Measurements from ENCODE around the gene GLIS1.

DNA sequence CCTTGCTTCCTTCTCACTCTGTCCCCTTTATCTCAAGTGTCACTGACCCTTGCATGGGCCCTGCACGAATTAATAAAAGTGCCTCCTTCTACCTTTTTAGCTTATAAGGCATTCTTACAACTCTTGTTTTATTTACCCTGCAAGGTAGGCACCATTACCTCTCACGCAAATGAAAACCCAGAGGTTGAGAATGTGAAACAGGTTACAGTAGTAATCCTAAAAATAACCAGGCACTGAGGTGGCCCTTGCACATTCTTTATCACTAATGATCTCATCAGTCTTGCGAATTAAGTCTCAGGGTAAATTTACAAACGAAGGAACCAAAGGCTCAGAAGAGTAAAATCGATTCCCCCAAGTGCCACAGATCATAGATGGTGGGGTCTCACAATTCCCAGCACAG is 3.7 kb downstream of the GLIS1 start:
- TF ChIP-seq POLR2A (IDR thresholded peaks at IDR 0.05) = no peak
- TF ChIP-seq, protein P1, sequence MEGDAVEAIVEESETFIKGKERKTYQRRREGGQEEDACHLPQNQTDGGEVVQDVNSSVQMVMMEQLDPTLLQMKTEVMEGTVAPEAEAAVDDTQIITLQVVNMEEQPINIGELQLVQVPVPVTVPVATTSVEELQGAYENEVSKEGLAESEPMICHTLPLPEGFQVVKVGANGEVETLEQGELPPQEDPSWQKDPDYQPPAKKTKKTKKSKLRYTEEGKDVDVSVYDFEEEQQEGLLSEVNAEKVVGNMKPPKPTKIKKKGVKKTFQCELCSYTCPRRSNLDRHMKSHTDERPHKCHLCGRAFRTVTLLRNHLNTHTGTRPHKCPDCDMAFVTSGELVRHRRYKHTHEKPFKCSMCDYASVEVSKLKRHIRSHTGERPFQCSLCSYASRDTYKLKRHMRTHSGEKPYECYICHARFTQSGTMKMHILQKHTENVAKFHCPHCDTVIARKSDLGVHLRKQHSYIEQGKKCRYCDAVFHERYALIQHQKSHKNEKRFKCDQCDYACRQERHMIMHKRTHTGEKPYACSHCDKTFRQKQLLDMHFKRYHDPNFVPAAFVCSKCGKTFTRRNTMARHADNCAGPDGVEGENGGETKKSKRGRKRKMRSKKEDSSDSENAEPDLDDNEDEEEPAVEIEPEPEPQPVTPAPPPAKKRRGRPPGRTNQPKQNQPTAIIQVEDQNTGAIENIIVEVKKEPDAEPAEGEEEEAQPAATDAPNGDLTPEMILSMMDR (IDR thresholded peaks at IDR 0.05) = no peak

Measured in heart left ventricle (tissue), 13 donors.